Measurements from ENCODE around the gene TIGAR. TPM values are rescaled to one million over a fixed set of nuclear protein-coding genes. Genes with fewer than 3 reads are reported as not detected.

Gene TIGAR
- 1 to 10 TPM; 2.1 to 8.9 (median 4.3) TPM for polyA plus RNA-seq

- peaks cover 31 to 51% of the 10 kb centered on the region in 2 donors for H3K4me1 Mint-ChIP-seq
- H3K4me3 Mint-ChIP-seq, result peak within 1 kb of the TSS; percentile 89 to 96 (median 90)
- no peaks in the 10 kb centered on the region for H3K36me3 Mint-ChIP-seq
- no peaks in the 10 kb centered on the region for H3K9me3 Mint-ChIP-seq
- DNase-seq, result peak; percentile 93 to 95 (median 95)
- H3K27me3 Mint-ChIP-seq (ENCODE audit: low read depth in 3 of 3), result peaks cover 11 to 12% (median 11%) of the 10 kb centered on the region in 3 donors
- peak within 1 kb of the TSS; percentile 88 to 96 (median 94) for H3K27ac Mint-ChIP-seq
Observed at GRCh38 chr12:4320853-4321701, at the start of gene TIGAR. TIGAR (plus strand) TSS chr12:4321213; CDS start chr12:4321272, 59 bp downstream.

GRCh38 chr12:4271717-4272423 lies 49.1 kb upstream of the TIGAR start:
- H3K9me3 Mint-ChIP-seq, result no peaks in the 10 kb centered on the region
- H3K27ac Mint-ChIP-seq, result peak overlapping the region; percentile 97 to 100 (median 98)
- peaks cover 53 to 54% of the 10 kb centered on the region in 2 donors for H3K4me1 Mint-ChIP-seq
- peaks cover 52 to 64% (median 61%) of the 10 kb centered on the region in 3 donors for H3K27me3 Mint-ChIP-seq (ENCODE audit: low read depth in 3 of 3)
- H3K4me3 Mint-ChIP-seq, result peak overlapping the region; percentile 90 to 99 (median 94)
- H3K36me3 Mint-ChIP-seq, result peaks cover 2 to 5% (median 3%) of the 10 kb centered on the region in 3 donors
- DNase-seq, result peak; percentile 84 to 86 (median 86)

GRCh38 chr12:4272424-4273272 lies 48.4 kb upstream of the TIGAR start:
- H3K36me3 Mint-ChIP-seq, result peaks cover 6 to 9% (median 6%) of the 10 kb centered on the region in 3 donors
- DNase-seq, result peak; percentile 91 to 94 (median 94)
- no peaks in the 10 kb centered on the region for H3K9me3 Mint-ChIP-seq
- H3K27ac Mint-ChIP-seq, result peak overlapping the region; percentile 97 to 100 (median 98)
- H3K4me3 Mint-ChIP-seq, result peak overlapping the region; percentile 90 to 99 (median 94)
- H3K4me1 Mint-ChIP-seq, result peaks cover 57 to 60% of the 10 kb centered on the region in 2 donors
- H3K27me3 Mint-ChIP-seq (ENCODE audit: low read depth in 3 of 3), result peaks cover 52 to 64% (median 59%) of the 10 kb centered on the region in 3 donors

- peaks cover 51 to 63% (median 55%) of the 10 kb centered on the region in 3 donors for H3K27me3 Mint-ChIP-seq (ENCODE audit: low read depth in 3 of 3)
- peaks cover 60 to 61% of the 10 kb centered on the region in 2 donors for H3K4me1 Mint-ChIP-seq
- peak overlapping the region; percentile 97 to 100 (median 98) for H3K27ac Mint-ChIP-seq
- peak overlapping the region; percentile 90 to 99 (median 94) for H3K4me3 Mint-ChIP-seq
- H3K36me3 Mint-ChIP-seq, result peaks cover 6 to 11% (median 9%) of the 10 kb centered on the region in 3 donors
- DNase-seq, result peak in 1 of 3 donors; percentile 26
- H3K9me3 Mint-ChIP-seq, result no peaks in the 10 kb centered on the region
Observed at GRCh38 chr12:4273273-4273651, 47.8 kb upstream of the TIGAR start.

GRCh38 chr12:4273652-4274395 lies 47.2 kb upstream of the TIGAR start, which contains the start of gene CCND2:
CCND2 (plus strand) TSS chr12:4273762; CDS start chr12:4274041, 279 bp downstream.
- Mint-ChIP-seq H3K36me3 (peaks cover 6 to 16% (median 9%) of the 10 kb centered on the region in 3 donors), H3K4me1 (peaks cover 59 to 61% of the 10 kb centered on the region in 2 donors), H3K27me3 (ENCODE audit: low read depth in 3 of 3) (peaks cover 46 to 57% (median 51%) of the 10 kb centered on the region in 3 donors), H3K27ac (peak within 1 kb of the TSS; percentile 97 to 100 (median 98)), H3K9me3 (no peaks in the 10 kb centered on the region), H3K4me3 (peak within 1 kb of the TSS; percentile 90 to 99 (median 94))
- peak; percentile 74 to 80 (median 78) for DNase-seq

GRCh38 chr12:4274396-4275015 lies 46.5 kb upstream of the TIGAR start:
- H3K9me3 Mint-ChIP-seq, result no peaks in the 10 kb centered on the region
- H3K27ac Mint-ChIP-seq, result peak overlapping the region; percentile 92 to 100 (median 98)
- H3K27me3 Mint-ChIP-seq (ENCODE audit: low read depth in 3 of 3), result peaks cover 40 to 51% (median 44%) of the 10 kb centered on the region in 3 donors
- peak in 2 of 3 donors; percentile 26 to 35 for DNase-seq
- peaks cover 9 to 23% (median 13%) of the 10 kb centered on the region in 3 donors for H3K36me3 Mint-ChIP-seq
- H3K4me3 Mint-ChIP-seq, result peak overlapping the region; percentile 90 to 99 (median 94)
- H3K4me1 Mint-ChIP-seq, result peaks cover 62 to 66% of the 10 kb centered on the region in 2 donors

- DNase-seq, result no peak
- peak overlapping the region; percentile 90 to 99 (median 94) for H3K4me3 Mint-ChIP-seq
- H3K4me1 Mint-ChIP-seq, result peaks cover 60 to 70% of the 10 kb centered on the region in 2 donors
- H3K27me3 Mint-ChIP-seq (ENCODE audit: low read depth in 3 of 3), result peaks cover 35 to 46% (median 37%) of the 10 kb centered on the region in 3 donors
- peak overlapping the region; percentile 92 to 100 (median 98) for H3K27ac Mint-ChIP-seq
- H3K36me3 Mint-ChIP-seq, result peaks cover 9 to 28% (median 13%) of the 10 kb centered on the region in 3 donors
- no peaks in the 10 kb centered on the region for H3K9me3 Mint-ChIP-seq
Observed at GRCh38 chr12:4275016-4275869, 45.8 kb upstream of the TIGAR start.

- Mint-ChIP-seq H3K27me3 (ENCODE audit: low read depth in 3 of 3) (peaks cover 32 to 42% (median 34%) of the 10 kb centered on the region in 3 donors), H3K4me3 (peak overlapping the region; percentile 90 to 99 (median 94)), H3K36me3 (peaks cover 12 to 34% (median 13%) of the 10 kb centered on the region in 3 donors), H3K27ac (peak overlapping the region; percentile 71 to 100 (median 90)), H3K4me1 (peaks cover 60 to 72% of the 10 kb centered on the region in 2 donors), H3K9me3 (no peaks in the 10 kb centered on the region)
- DNase-seq, result no peak
Observed at GRCh38 chr12:4275870-4276301, 45.1 kb upstream of the TIGAR start.

GRCh38 chr12:4276524-4277204 lies 44.3 kb upstream of the TIGAR start:
- Mint-ChIP-seq H3K36me3 (peaks cover 12 to 36% (median 13%) of the 10 kb centered on the region in 3 donors), H3K9me3 (no peaks in the 10 kb centered on the region), H3K4me1 (peaks cover 60 to 73% of the 10 kb centered on the region in 2 donors), H3K27me3 (ENCODE audit: low read depth in 3 of 3) (peaks cover 31 to 36% (median 32%) of the 10 kb centered on the region in 3 donors), H3K27ac (peak overlapping the region; percentile 31 to 100 (median 80)), H3K4me3 (peak overlapping the region; percentile 90 to 99 (median 94))
- peak; percentile 83 to 86 (median 84) for DNase-seq

GRCh38 chr12:4277205-4277543 lies 43.8 kb upstream of the TIGAR start:
- Mint-ChIP-seq H3K27ac (peak overlapping the region; percentile 31 to 100 (median 80)), H3K9me3 (no peaks in the 10 kb centered on the region)

More at GRCh38 chr12:4277205-4277543, 43.8 kb upstream of the TIGAR start:
- H3K27me3 Mint-ChIP-seq (ENCODE audit: low read depth in 3 of 3), result peaks cover 27 to 31% (median 27%) of the 10 kb centered on the region in 3 donors
- DNase-seq, result no peak
- peak overlapping the region; percentile 90 to 99 (median 94) for H3K4me3 Mint-ChIP-seq
- H3K36me3 Mint-ChIP-seq, result peaks cover 12 to 38% (median 13%) of the 10 kb centered on the region in 3 donors
- H3K4me1 Mint-ChIP-seq, result peaks cover 63 to 74% of the 10 kb centered on the region in 2 donors

Data from immature natural killer cell (primary cell).